Measurements from ENCODE around the gene GFRA4. TPM values are rescaled to one million over a fixed set of nuclear protein-coding genes. Genes with fewer than 3 reads are reported as not detected.

GFRA4 gene
- total and polyA plus RNA-seq, 7 donors, result not detected

DNA sequence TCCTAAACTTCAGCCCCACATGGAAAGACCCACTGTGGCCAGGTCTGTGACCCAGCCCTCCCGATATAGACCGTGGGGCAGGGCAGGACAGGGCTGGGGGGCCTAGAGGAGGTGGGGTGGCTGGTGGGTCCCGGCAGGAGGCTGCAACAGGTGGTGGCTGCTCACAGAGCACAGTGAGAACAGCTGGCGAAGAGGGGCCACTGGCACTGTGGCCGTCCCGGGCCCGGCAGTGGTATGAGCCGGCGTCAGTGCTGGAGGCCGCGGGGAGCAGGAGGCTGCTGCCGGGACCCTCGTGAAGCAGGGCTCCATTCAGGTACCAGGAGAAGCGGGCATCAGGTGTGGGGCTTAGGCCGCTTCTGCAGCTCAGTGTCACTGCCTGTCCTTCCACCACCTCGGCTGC lies 35.8 kb upstream of the GFRA4 start:
- TF ChIP-seq EP300 (IDR thresholded peaks at IDR 0.05) (no peak), POLR2A (IDR thresholded peaks at IDR 0.05) (no peak), POLR2AphosphoS5 (IDR thresholded peaks at IDR 0.05) (no peak)
- TF ChIP-seq, protein P1, sequence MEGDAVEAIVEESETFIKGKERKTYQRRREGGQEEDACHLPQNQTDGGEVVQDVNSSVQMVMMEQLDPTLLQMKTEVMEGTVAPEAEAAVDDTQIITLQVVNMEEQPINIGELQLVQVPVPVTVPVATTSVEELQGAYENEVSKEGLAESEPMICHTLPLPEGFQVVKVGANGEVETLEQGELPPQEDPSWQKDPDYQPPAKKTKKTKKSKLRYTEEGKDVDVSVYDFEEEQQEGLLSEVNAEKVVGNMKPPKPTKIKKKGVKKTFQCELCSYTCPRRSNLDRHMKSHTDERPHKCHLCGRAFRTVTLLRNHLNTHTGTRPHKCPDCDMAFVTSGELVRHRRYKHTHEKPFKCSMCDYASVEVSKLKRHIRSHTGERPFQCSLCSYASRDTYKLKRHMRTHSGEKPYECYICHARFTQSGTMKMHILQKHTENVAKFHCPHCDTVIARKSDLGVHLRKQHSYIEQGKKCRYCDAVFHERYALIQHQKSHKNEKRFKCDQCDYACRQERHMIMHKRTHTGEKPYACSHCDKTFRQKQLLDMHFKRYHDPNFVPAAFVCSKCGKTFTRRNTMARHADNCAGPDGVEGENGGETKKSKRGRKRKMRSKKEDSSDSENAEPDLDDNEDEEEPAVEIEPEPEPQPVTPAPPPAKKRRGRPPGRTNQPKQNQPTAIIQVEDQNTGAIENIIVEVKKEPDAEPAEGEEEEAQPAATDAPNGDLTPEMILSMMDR (IDR thresholded peaks at IDR 0.05), result no peak
- Histone ChIP-seq H3K9me3 (peaks cover 0 to 6% (median 1%) of the 10 kb centered on the region in 4 donors), H3K4me1 (no peaks in the 10 kb centered on the region), H3K4me3 (no peak overlapping the region), H3K27ac (no peak overlapping the region), H3K36me3 (no peaks in the 10 kb centered on the region), H3K27me3 (no peaks in the 10 kb centered on the region)
- DNase-seq, result no peak
- WGBS, 2 donors, result 92% methylated on average over 16 of the region's 16 CpGs
- intact Hi-C loops (cut with DNase I), result no loop called here

- Histone ChIP-seq H3K4me3 (no peak overlapping the region), H3K36me3 (no peaks in the 10 kb centered on the region), H3K4me1 (no peaks in the 10 kb centered on the region), H3K27ac (no peak overlapping the region), H3K9me3 (peaks cover 0 to 6% (median 1%) of the 10 kb centered on the region in 4 donors), H3K27me3 (no peaks in the 10 kb centered on the region)
- TF ChIP-seq EP300 (IDR thresholded peaks at IDR 0.05) (no peak), POLR2A (IDR thresholded peaks at IDR 0.05) (no peak), POLR2AphosphoS5 (IDR thresholded peaks at IDR 0.05) (no peak)
- TF ChIP-seq, protein P1 (IDR thresholded peaks at IDR 0.05), result no peak
- WGBS, 2 donors, result 79 to 86% methylated on average over 6 of the region's 6 CpGs
- intact Hi-C loops (cut with DNase I), result no loop called here
- DNase-seq, result no peak
Observed at GRCh38 chr20:3698591-3699001, 35.4 kb upstream of the GFRA4 start.

- intact Hi-C loops (cut with DNase I), result no loop called here
- 78 to 82% methylated on average over 18 of the region's 18 CpGs for WGBS, 2 donors
- TF ChIP-seq EP300 (IDR thresholded peaks at IDR 0.05) (no peak), POLR2AphosphoS5 (IDR thresholded peaks at IDR 0.05) (no peak), POLR2A (IDR thresholded peaks at IDR 0.05) (no peak)
- TF ChIP-seq, protein P1 (IDR thresholded peaks at IDR 0.05), result no peak
- H3K36me3 ChIP-seq, result no peaks in the 10 kb centered on the region
- no peaks in the 10 kb centered on the region for H3K4me1 ChIP-seq
- H3K9me3 ChIP-seq, result peaks cover 0 to 6% (median 1%) of the 10 kb centered on the region in 4 donors
- H3K4me3 ChIP-seq, result no peak overlapping the region
- no peaks in the 10 kb centered on the region for H3K27me3 ChIP-seq
- H3K27ac ChIP-seq, result no peak overlapping the region
- DNase-seq, result no peak
Observed at GRCh38 chr20:3697588-3698305, 34.5 kb upstream of the GFRA4 start.

DNA sequence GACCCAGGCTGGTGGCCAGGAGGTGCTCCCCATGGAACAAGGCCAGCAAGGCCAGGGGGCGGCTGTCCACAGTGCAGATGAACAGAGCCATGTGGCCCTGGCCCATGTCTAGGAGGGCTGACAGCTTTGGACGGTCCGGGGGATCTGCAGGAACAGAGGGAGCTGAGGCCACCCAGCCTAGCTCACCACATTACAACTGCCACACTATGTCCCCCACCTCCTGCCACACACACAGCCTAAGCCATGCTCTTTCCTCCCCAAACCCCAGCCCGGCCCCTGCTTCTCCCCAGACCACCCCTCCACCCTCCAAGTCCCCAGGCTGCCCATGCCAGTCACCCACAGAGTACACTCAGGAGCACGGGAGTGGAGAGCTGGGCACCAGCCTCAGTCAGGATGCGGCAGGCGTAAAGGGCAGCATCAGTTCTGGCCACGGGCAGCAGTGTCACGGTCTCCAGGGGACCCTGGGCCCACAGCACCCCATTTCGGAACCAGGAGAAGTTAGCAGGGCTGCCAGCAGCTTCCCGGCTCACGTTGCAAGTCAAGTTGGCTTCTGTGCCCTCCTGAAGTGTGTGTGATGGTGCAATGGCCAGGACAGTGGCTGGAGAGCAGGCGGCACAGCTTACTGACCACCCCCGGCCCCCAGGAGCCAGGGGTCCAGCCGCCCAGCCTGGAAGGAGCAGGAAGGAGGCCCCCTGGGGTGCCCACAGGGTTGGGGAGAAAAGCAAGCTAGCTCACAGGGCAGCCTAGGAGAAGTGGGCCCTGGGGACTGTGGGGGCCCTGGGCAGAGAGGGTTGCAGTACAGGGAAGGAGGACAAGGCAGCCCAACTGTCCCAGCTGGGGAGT lies 33.8 kb upstream of the GFRA4 start:
- H3K27me3 ChIP-seq, result no peaks in the 10 kb centered on the region
- H3K4me1 ChIP-seq, result no peaks in the 10 kb centered on the region
- 81 to 91% methylated on average over 15 of the region's 15 CpGs for WGBS, 2 donors
- intact Hi-C loops (cut with DNase I), result no loop called here
- peaks cover 0 to 6% (median 1%) of the 10 kb centered on the region in 4 donors for H3K9me3 ChIP-seq
- no peaks in the 10 kb centered on the region for H3K36me3 ChIP-seq
- no peak for TF ChIP-seq EP300 (IDR thresholded peaks at IDR 0.05)
- TF ChIP-seq POLR2A (IDR thresholded peaks at IDR 0.05), result no peak
- TF ChIP-seq, protein P1 (IDR thresholded peaks at IDR 0.05), result no peak
- no peak for TF ChIP-seq POLR2AphosphoS5 (IDR thresholded peaks at IDR 0.05)
- no peak overlapping the region for H3K27ac ChIP-seq
- no peak overlapping the region for H3K4me3 ChIP-seq
- DNase-seq, result no peak

All from sigmoid colon (tissue), 7 donors.